Heart right ventricle (tissue), 16 donors: Measurements from ENCODE around the gene DDX51. TPM values are rescaled to one million over a fixed set of nuclear protein-coding genes. Genes with fewer than 3 reads are reported as not detected.

ENCODE experiments used
- ATAC-seq, 8 donors: fragments of 200-7000 bp; cut with Tn5 transposase; one replicate each; pipeline ENCODE4 v1.9.1; 2020; ENCODE audit warnings: mild to moderate bottlenecking in 8 of 8, moderate library complexity in 8 of 8, moderate number of reproducible peaks in 1 of 8
- DNase-seq, 2 donors: peaks; one replicate each; pipeline ENCODE4 v3.0.0-alpha.2; 2020
- H3K27ac ChIP-seq, 10 donors: fragments of 200-600 bp; sonication (generic) in 2 of 10; one replicate each; pipeline versions ENCODE4 v1.5.0 to v1.8.0; 2020 to 2022; ENCODE audit warnings: mild to moderate bottlenecking in 3 of 10
- H3K27me3 ChIP-seq, 7 donors: fragments of 200-600 bp; one replicate each; pipeline ENCODE4 v1.8.0; 2021 to 2022; ENCODE audit warnings: mild to moderate bottlenecking in 2 of 7
- H3K36me3 ChIP-seq, 9 donors: fragments of 200-600 bp; sonication (generic) in 1 of 9; one replicate each; pipeline versions ENCODE4 v1.5.0 to v1.8.0; 2020 to 2022; ENCODE audit warnings: mild to moderate bottlenecking in 2 of 9
- H3K4me1 ChIP-seq, 9 donors: fragments of 200-600 bp; sonication (generic) in 1 of 9; one replicate each; pipeline versions ENCODE4 v1.5.0 to v1.8.0; 2020 to 2022; ENCODE audit warnings: mild to moderate bottlenecking in 4 of 9
- H3K4me3 ChIP-seq, 10 donors: fragments of 200-600 bp; sonication (generic) in 2 of 10; one replicate each; pipeline versions ENCODE4 v1.5.0 to v1.8.0; 2020 to 2022; ENCODE audit warnings: mild to moderate bottlenecking in 7 of 10, moderate library complexity in 2 of 10
- H3K9me3 ChIP-seq, 11 donors: fragments of 200-600 bp in 10 of 11; sonication (generic) in 2 of 11; one replicate each; pipeline versions ENCODE4 v1.5.0 to v1.8.0; 2013 to 2022; ENCODE audit warnings: mild to moderate bottlenecking in 2 of 11, control low read depth in 1 of 11, moderate library complexity in 1 of 11
- CTCF ChIP-seq, 9 donors: fragments of 200-600 bp; sonication (generic) in 2 of 9; IDR thresholded peaks; one replicate each; pipeline versions ENCODE4 v1.5.0 to v1.8.0; 2021 to 2022; ENCODE audit warnings: antibody characterized with exemption in 9 of 9, mild to moderate bottlenecking in 5 of 9, moderate library complexity in 1 of 9
- WGBS, 2 donors: extraction: QIAGEN DNeasy Blood & Tissue Kit; methylation state at CpG; one replicate each; pipeline ENCODE4 v1.1.7; 2013; ENCODE audit warnings: inconsistent platforms in 1 of 2; 5-methylcytosine and 5-hydroxymethylcytosine counted together
- intact Hi-C, 10 donors: fragments of 100-400 bp; cut with DNase I; formaldehyde crosslinking; loops; one replicate each; pipeline versions ENCODE4 v1.11.1 to v1.14.2; 2022
- polyA plus RNA-seq, 2 donors: library from polyadenylated mRNA; stranded (reverse); fragments of 200-250 nt; gene quantifications; one replicate each; pipeline ENCODE4 v1.2.3, GENCODE V29; 2013
- total RNA-seq, 10 donors: library from RNA; stranded (reverse); fragmentation: NEBNext Ultra II Directional in 3 of 10; extraction: Animal tissue kit (Norgen Biotek cat#: 25700) in 3 of 10; gene quantifications; one replicate each; pipeline versions ENCODE4 v1.2.1 to v1.2.4, GENCODE V29; 2021 to 2023
- donor health status: Arrhythmogenic right ventricular cardiomyopathy.
- donor health status: ischemic (EF 13 %, LVEDD 7.1; RV severe dilation, severe dysfunction).
- donor health status: healthy with polysubstance abuse.
- donor health status: DM: no; HTN: yes; CAD: no.
- donor health status: DM: no; HTN: no; CAD: no.
- donor health status: ischemic (EF 25% LVEDD 6.9; RV normal size, moderate dysfunction).
- donor health status: ischemic (EF 25% LVEDD 5.7; RV mildly dilated, moderate dysfunction).
- donor health status: healthy.
- donor health status: DM: yes; HTN: yes; CAD: no.
- donor health status: Ischemic cardiomyopathy.
- donor health status: ischemic (EF 35%, LVEDD 5.7; RV mildly dilated, moderate dysfunction).
- donor health status: nonischemic (EF 11% LVEDD 7.7; RV severe dilation, severe dysfunction).
- donor health status: DM: yes; HTN: yes; CAD: no.
- donor health status: PGD.
- donor health status: ischemic (EF 29% LVEDD 5.4; RV normal size, mild dysfunction).
- donor health status: nonischemic (EF 23%, LVEDD 6.1; RV moderate dilation, normal function).

Gene DDX51
- total and polyA plus RNA-seq, 12 donors: 7.2 to 19.9 (median 8.8) TPM

- DNase-seq: no peak
- Histone ChIP-seq H3K27me3 (no peaks in the 10 kb centered on the region), H3K4me3 (no peak overlapping the region), H3K9me3 (peaks cover 0 to 12% (median 7%) of the 10 kb centered on the region in 11 donors), H3K36me3 (peaks cover 0 to 57% (median 38%) of the 10 kb centered on the region in 9 donors), H3K4me1 (no peaks in the 10 kb centered on the region), H3K27ac (no peak overlapping the region)
- intact Hi-C loops: no loop called here
- TF ChIP-seq CTCF (IDR thresholded peaks at IDR 0.05): no peak
- WGBS, 2 donors: 97 to 98% methylated on average over 3 of the region's 3 CpGs
- ATAC-seq: no peak
Measured at GRCh38 chr12:132129007-132129406, 15.1 kb downstream of the DDX51 start.

- intact Hi-C loops: no loop called here
- H3K27ac ChIP-seq: no peak overlapping the region
- TF ChIP-seq CTCF (IDR thresholded peaks at IDR 0.05): no peak
- no peak overlapping the region for H3K4me3 ChIP-seq
- no peak for ATAC-seq
- WGBS, 2 donors: 98 to 100% methylated on average over 8 of the region's 8 CpGs
- H3K27me3 ChIP-seq: no peaks in the 10 kb centered on the region
- H3K4me1 ChIP-seq: no peaks in the 10 kb centered on the region
- H3K9me3 ChIP-seq: peaks cover 0 to 12% (median 7%) of the 10 kb centered on the region in 11 donors
- H3K36me3 ChIP-seq: peaks cover 0 to 77% (median 38%) of the 10 kb centered on the region in 9 donors
- no peak for DNase-seq
Measured at GRCh38 chr12:132127041-132127440, 17.1 kb downstream of the DDX51 start.

GRCh38 chr12:132125736-132126135, 18.4 kb downstream of the DDX51 start:
- 97 to 98% methylated on average over 12 of the region's 12 CpGs for WGBS, 2 donors
- no peak for TF ChIP-seq CTCF (IDR thresholded peaks at IDR 0.05)
- Histone ChIP-seq H3K4me1 (no peaks in the 10 kb centered on the region), H3K9me3 (peaks cover 0 to 12% (median 7%) of the 10 kb centered on the region in 11 donors), H3K27me3 (no peaks in the 10 kb centered on the region), H3K4me3 (no peak overlapping the region), H3K27ac (no peak overlapping the region), H3K36me3 (peaks cover 0 to 90% (median 47%) of the 10 kb centered on the region in 9 donors)
- ATAC-seq (no peak), DNase-seq (no peak)
- intact Hi-C loops: no loop called here

GRCh38 chr12:132124766-132125425, 19.2 kb downstream of the DDX51 start:
- Histone ChIP-seq H3K36me3 (peaks cover 0 to 98% (median 47%) of the 10 kb centered on the region in 9 donors), H3K27ac (no peak overlapping the region), H3K4me3 (no peak overlapping the region), H3K4me1 (no peaks in the 10 kb centered on the region), H3K27me3 (no peaks in the 10 kb centered on the region), H3K9me3 (peaks cover 0 to 12% (median 7%) of the 10 kb centered on the region in 11 donors)
- WGBS, 2 donors: 85 to 96% methylated on average over 19 of the region's 19 CpGs
- DNase-seq: no peak
- ATAC-seq: peak in 1 of 8 donors; percentile 33
- no peak for TF ChIP-seq CTCF (IDR thresholded peaks at IDR 0.05)
- intact Hi-C loops: no loop called here
